Ishikawa (cell line): Measurements from ENCODE around the gene EXOSC1.

Source experiments
- CEBPB ChIP-seq: IDR thresholded peaks from 2 replicates; pipeline ENCODE4 v1.6.1; 2012
- CREB1 ChIP-seq: IDR thresholded peaks from 2 replicates; pipeline ENCODE4 v1.6.1; 2012; ENCODE audit warnings: low read depth
- EGR1 ChIP-seq: IDR thresholded peaks from 2 replicates; pipeline ENCODE4 v1.6.1; 2012
- EP300 ChIP-seq: IDR thresholded peaks from 2 replicates; pipeline ENCODE4 v1.6.1; 2012; ENCODE audit warnings: borderline replicate concordance
- FOXM1 ChIP-seq: IDR thresholded peaks from 2 replicates; pipeline ENCODE4 v1.6.1; 2012; ENCODE audit warnings: low read depth, borderline replicate concordance
- NFIC ChIP-seq: IDR thresholded peaks from 2 replicates; pipeline ENCODE4 v1.6.1; 2012
- RAD21 ChIP-seq: IDR thresholded peaks from 2 replicates; pipeline ENCODE4 v1.6.1; 2012; ENCODE audit warnings: low read depth
- TAF1 ChIP-seq: IDR thresholded peaks from 2 replicates; pipeline ENCODE4 v1.6.1; 2012; ENCODE audit warnings: low read depth, mild to moderate bottlenecking
- TCF12 ChIP-seq: IDR thresholded peaks from 2 replicates; pipeline ENCODE4 v1.6.1; 2012; ENCODE audit warnings: low read depth
- TEAD4 ChIP-seq: IDR thresholded peaks from 2 replicates; pipeline ENCODE4 v1.6.1; 2012
- YY1 ChIP-seq: IDR thresholded peaks from 2 replicates; pipeline ENCODE4 v1.6.1; 2012; ENCODE audit warnings: low read depth
- ZBTB7A ChIP-seq: IDR thresholded peaks from 2 replicates; pipeline ENCODE4 v1.6.1; 2012; ENCODE audit warnings: low read depth
- TF ChIP-seq, protein P1 (sequence below): IDR thresholded peaks from 2 replicates; pipeline ENCODE4 v1.6.1; 2012
- TF ChIP-seq, protein P2 (sequence below): IDR thresholded peaks from 2 replicates; pipeline ENCODE4 v1.6.1; 2012; ENCODE audit warnings: low read depth, mild to moderate bottlenecking
- TF ChIP-seq, protein P3 (sequence below): IDR thresholded peaks from 2 replicates; pipeline ENCODE4 v1.6.1; 2012

Gene EXOSC1

DNA sequence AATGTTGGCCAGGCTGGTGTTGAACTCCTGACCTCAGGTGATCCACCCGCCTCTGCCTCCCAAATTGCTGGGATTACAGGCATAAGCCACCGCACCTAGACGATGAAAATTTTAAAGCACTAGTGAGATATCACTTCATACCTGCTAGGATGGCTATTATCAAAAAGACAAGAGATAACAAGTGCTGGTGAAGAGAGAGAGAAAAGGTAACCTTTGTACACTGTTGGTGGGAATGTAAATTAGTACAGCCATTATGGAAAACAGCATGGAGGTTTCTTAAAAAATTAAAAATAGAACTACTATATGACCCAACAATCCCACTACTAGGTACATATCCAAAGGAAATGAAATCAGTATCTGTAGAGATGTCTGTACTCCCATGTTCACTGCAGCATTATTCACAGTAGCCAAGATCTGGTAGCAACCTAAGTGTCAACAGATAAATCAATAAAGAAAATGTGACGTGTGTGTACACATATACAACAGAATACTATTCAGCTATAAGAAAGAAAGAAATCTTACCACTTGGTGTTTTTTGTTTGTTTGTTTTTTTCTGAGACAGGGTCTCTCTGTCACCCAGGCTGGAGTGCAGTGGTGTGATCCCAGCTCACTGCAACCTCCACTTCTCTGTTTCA lies 40.0 kb upstream of the EXOSC1 start:
- TF ChIP-seq TCF12 (no peak), CREB1 (no peak), ZBTB7A (no peak), EGR1 (no peak), EP300 (no peak), TEAD4 (no peak), TAF1 (no peak), RAD21 (no peak), FOXM1 (no peak)
- TF ChIP-seq, protein P1, sequence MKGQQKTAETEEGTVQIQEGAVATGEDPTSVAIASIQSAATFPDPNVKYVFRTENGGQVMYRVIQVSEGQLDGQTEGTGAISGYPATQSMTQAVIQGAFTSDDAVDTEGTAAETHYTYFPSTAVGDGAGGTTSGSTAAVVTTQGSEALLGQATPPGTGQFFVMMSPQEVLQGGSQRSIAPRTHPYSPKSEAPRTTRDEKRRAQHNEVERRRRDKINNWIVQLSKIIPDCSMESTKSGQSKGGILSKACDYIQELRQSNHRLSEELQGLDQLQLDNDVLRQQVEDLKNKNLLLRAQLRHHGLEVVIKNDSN: no peak
- TF ChIP-seq, protein P2, sequence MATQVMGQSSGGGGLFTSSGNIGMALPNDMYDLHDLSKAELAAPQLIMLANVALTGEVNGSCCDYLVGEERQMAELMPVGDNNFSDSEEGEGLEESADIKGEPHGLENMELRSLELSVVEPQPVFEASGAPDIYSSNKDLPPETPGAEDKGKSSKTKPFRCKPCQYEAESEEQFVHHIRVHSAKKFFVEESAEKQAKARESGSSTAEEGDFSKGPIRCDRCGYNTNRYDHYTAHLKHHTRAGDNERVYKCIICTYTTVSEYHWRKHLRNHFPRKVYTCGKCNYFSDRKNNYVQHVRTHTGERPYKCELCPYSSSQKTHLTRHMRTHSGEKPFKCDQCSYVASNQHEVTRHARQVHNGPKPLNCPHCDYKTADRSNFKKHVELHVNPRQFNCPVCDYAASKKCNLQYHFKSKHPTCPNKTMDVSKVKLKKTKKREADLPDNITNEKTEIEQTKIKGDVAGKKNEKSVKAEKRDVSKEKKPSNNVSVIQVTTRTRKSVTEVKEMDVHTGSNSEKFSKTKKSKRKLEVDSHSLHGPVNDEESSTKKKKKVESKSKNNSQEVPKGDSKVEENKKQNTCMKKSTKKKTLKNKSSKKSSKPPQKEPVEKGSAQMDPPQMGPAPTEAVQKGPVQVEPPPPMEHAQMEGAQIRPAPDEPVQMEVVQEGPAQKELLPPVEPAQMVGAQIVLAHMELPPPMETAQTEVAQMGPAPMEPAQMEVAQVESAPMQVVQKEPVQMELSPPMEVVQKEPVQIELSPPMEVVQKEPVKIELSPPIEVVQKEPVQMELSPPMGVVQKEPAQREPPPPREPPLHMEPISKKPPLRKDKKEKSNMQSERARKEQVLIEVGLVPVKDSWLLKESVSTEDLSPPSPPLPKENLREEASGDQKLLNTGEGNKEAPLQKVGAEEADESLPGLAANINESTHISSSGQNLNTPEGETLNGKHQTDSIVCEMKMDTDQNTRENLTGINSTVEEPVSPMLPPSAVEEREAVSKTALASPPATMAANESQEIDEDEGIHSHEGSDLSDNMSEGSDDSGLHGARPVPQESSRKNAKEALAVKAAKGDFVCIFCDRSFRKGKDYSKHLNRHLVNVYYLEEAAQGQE: no peak
- TF ChIP-seq, protein P3, sequence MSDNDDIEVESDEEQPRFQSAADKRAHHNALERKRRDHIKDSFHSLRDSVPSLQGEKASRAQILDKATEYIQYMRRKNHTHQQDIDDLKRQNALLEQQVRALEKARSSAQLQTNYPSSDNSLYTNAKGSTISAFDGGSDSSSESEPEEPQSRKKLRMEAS: no peak

DNA sequence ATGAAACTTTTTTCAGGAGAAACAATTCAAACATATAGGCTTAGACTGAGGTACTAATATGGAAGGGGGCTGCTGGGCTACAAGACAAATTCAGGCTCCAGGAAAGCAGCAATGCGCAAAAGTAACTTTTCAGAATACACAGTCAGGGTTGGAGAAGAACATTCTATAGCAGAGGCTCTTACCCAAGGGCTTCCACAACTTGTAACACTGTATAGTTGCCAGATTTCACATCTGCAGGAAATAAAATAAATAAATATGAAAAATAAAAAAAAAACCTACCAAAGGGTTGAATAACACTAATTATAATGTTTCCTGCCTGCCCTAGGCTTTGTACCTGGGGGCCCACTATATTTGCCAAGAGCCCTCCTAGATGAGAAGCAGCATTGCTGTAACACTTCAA lies 38.1 kb upstream of the EXOSC1 start:
- TF ChIP-seq CEBPB: no peak
- TF ChIP-seq ZBTB7A: no peak
- TF ChIP-seq, protein P2: no peak
- TF ChIP-seq TAF1: no peak
- TF ChIP-seq, protein P3: no peak
- TF ChIP-seq, protein P1: no peak
- no peak for TF ChIP-seq EP300

DNA sequence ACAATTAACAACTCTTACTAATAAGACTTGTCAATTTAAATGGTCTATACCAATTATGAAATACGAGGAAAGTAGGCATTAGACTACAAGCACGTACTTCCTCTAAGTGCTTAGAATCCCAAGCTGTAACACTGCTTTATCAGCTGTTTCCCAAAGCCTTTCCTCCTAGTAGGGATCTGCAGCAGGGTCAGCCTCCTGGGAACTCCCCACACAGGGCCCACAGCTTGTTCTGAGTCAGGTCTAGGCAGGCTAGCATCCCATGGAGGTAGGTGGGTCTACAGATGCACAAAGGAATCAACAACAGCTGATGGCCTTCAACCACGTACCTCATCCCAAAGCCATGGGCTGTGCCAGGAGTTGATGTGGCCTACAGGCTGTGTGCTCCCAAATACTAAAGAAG lies 37.7 kb upstream of the EXOSC1 start:
- TF ChIP-seq TAF1 (no peak), CREB1 (no peak), NFIC (no peak), TEAD4 (no peak), FOXM1 (no peak)
- TF ChIP-seq, protein P1: no peak
- TF ChIP-seq, protein P2: no peak

DNA sequence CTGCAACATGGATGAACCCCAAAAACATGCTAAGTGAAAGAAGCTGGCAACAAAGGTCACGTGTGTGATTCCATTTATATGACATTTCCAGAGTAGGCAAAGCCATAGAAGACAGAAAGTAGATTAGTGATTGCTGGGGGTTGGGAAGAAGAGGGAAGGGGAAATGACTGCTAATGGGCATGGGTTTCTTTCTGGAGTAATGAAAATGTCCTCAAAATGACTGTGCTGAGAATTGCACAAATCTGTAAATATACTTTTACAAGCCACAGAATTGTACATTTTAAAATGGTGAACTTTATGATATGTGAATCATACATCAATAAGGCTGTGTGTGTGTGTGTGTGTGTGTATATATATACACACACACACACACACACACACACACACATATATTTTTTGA lies 36.6 kb upstream of the EXOSC1 start:
- TF ChIP-seq, protein P3: no peak
- TF ChIP-seq NFIC: no peak
- TF ChIP-seq TAF1: no peak
- no peak for TF ChIP-seq RAD21
- no peak for TF ChIP-seq CEBPB
- TF ChIP-seq EP300: no peak
- TF ChIP-seq, protein P2: no peak
- TF ChIP-seq FOXM1: no peak
- TF ChIP-seq, protein P1: no peak
- TF ChIP-seq TEAD4: no peak
- no peak for TF ChIP-seq TCF12
- TF ChIP-seq YY1: no peak
- TF ChIP-seq EGR1: no peak
- TF ChIP-seq ZBTB7A: no peak
